Measurements from ENCODE around the gene SLC44A5. TPM values are rescaled to one million over a fixed set of nuclear protein-coding genes. Genes with fewer than 3 reads are reported as not detected.

SLC44A5 gene
- total and polyA plus RNA-seq, 10 of the 15 experiments (the other 5 are each of a cell fraction or from before 2014, with no cell fraction given) = 0.04 to 1.3 TPM; not detected in 8

GRCh38 chr1:75492011-75492410 lies 118.9 kb downstream of the SLC44A5 start (continued):
- TF ChIP-seq RAD21 (IDR thresholded peaks at IDR 0.05; ENCODE audit: insufficient read depth, low read depth, low read length) (no peak), NKRF (conservative IDR thresholded peaks at IDR 0.05) (no peak)

- Histone ChIP-seq H3K9ac (ENCODE audit: control insufficient read depth, insufficient read depth, low read length) (no peak overlapping the region), H3K27ac (ENCODE audit: control insufficient read depth, insufficient read depth) (no peak overlapping the region), H4K20me1 (ENCODE audit: control insufficient read depth, insufficient read depth) (no peaks in the 10 kb centered on the region), H3K4me2 (ENCODE audit: control insufficient read depth, insufficient read depth) (no peak overlapping the region), H3K27me3 (replicated peaks in 1 of 2; ENCODE audit: control insufficient read depth in 2 of 2, insufficient read depth in 2 of 2, low read length in 1 of 2) (no peaks in the 10 kb centered on the region), H3K4me1 (ENCODE audit: control insufficient read depth, insufficient read depth, low read length) (no peaks in the 10 kb centered on the region), H3K36me3 (ENCODE audit: control insufficient read depth in 2 of 2, insufficient read depth in 2 of 2, low read length in 1 of 2) (no peaks in the 10 kb centered on the region), H3K79me2 (ENCODE audit: control insufficient read depth, insufficient read depth, low read length) (no peaks in the 10 kb centered on the region), H2AFZ (ENCODE audit: control insufficient read depth, low read depth, low read length) (no peak overlapping the region), H3K9me3 (replicated peaks; ENCODE audit: control insufficient read depth, insufficient read depth, low read length) (no peaks in the 10 kb centered on the region), H3K4me3 (no peak overlapping the region)
- SMC1A ChIA-PET (ENCODE audit: uncharacterized antibody, unreplicated experiment) = no interaction called here
- in situ Hi-C loops (cut with MboI) (no loop called here), intact Hi-C loops (cut with micrococcal nuclease; ENCODE audit: unreplicated experiment) (no loop called here)
- CTCF ChIA-PET = no interaction called here
- no TSS peak for BruUV-seq (replicated peaks)
- ATAC-seq (peak; percentile 38), FAIRE-seq (no peak), DNase-seq (ENCODE audit: low read depth, low spot score) (no peak)
- POLR2A ChIA-PET = no interaction called here
- 2% methylated on average over 4 of the region's 4 CpGs for WGBS (ENCODE audit: insufficient coverage, insufficient replicate concordance, low lambda C conversion rate, missing lambda C conversion rate)
- RAD21 ChIA-PET (ENCODE audit: unreplicated experiment) = no interaction called here
- TF ChIP-seq SUPT20H (IDR thresholded peaks at IDR 0.05; ENCODE audit: borderline replicate concordance, control insufficient read depth, low read depth, low read length) (no peak), CREB1 (IDR thresholded peaks at IDR 0.05; ENCODE audit: low read depth) (no peak), RAD51 (IDR thresholded peaks at IDR 0.05) (no peak), NRF1 (conservative IDR thresholded peaks at IDR 0.05; ENCODE audit: low read depth, low read length) (no peak), SIX5 (IDR thresholded peaks at IDR 0.05; ENCODE audit: low read depth, low read length, severe bottlenecking) (no peak), SUZ12 (IDR thresholded peaks at IDR 0.05; ENCODE audit: unreplicated experiment) (no peak), ETV6 (conservative IDR thresholded peaks at IDR 0.05 in 1 of 2, IDR thresholded peaks at IDR 0.05 in 1 of 2; ENCODE audit: borderline replicate concordance in 1 of 2, low read depth in 1 of 2) (no peak), LARP7 (IDR thresholded peaks at IDR 0.05) (no peak), HDGF (IDR thresholded peaks at IDR 0.05) (no peak), POU2F2 (IDR thresholded peaks at IDR 0.05; ENCODE audit: borderline replicate concordance, low read depth, low read length) (no peak), NKRF (conservative IDR thresholded peaks at IDR 0.05) (no peak), SIN3A (IDR thresholded peaks at IDR 0.05; ENCODE audit: low read depth, low read length) (no peak), MEF2A (IDR thresholded peaks at IDR 0.05; ENCODE audit: insufficient read depth, low read depth, low read length) (no peak), CEBPZ (IDR thresholded peaks at IDR 0.05; ENCODE audit: low read depth, low read length) (no peak)
These were observed 123.5 kb downstream of the SLC44A5 start for GRCh38 chr1:75487399-75487798.

Measured in GM12878 (cell line).